GM18526 (cell line): ENCODE data around the gene MAPK6.

Experiments
- POLR2A ChIP-seq: IDR thresholded peaks from 3 replicates; pipeline ENCODE4 v1.6.1; 2011; ENCODE audit not compliant: insufficient read length; ENCODE audit errors: extremely low read depth

Gene MAPK6

DNA sequence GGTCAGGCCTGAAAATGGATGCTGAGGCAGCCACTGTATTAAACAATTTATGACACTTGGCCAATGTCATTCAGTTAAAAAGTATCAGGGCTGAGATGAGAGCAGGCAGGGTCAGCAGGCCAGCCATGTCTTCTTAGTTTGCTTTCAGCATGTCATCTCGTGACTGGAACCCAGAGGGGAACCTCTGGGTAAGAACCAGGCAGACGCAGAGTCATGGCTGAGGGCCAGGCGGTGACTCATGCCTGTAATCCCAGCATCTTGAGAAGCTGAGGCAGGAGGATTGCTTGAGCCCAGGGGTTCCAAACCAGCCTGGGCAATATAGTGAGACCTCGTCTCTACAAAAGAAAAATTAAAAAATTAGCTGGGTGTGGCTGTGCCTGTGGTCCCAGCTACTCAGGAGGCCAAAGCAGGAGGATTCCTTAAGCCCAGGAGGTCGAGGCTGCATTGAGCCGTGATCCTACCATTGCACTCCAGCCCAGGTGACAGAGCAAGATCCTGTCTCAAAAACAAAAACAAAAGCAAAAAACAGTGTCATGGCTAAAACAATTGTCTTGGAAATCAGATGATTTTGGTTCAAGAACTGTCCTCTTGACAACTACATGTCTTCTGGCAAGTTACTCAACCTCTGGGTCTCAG is 81.9 kb downstream of the MAPK6 start:
- no peak for TF ChIP-seq POLR2A

DNA sequence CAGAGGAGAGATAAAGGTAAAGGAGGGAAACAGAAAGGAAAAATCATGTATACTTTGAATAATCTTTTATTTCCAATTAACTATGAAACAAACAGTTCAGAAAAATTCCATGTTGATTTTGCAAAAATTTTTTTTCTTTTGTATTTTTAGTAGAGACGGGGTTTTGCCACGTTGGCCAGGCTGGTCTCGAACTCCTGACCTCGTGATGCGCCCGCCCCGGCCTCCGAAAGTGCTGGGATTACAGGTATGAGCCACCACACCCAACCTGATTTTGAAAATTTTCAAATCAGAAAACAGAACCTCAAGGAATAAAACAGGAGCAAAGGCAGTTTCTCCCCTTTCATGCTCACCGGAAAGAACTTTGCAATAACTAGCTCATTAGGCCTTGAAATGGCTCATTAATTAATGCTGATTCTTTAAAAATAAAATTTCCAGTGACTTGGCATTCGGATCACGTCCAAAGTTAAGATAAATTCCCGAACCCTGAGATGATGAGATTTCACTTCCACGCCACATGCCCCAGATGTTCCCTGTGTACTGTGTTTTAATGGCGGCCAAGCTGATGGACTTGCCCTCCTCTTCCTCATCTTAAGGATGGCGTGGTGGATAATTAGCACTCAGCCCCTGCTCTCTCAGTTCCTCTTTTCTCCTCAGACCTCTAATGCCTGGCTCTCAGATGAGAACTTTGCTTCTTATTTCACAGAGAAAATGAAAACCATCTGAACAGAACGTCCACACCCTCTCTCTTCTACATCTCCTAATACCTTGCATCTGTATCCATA is 82.7 kb downstream of the MAPK6 start:
- no peak for TF ChIP-seq POLR2A

DNA sequence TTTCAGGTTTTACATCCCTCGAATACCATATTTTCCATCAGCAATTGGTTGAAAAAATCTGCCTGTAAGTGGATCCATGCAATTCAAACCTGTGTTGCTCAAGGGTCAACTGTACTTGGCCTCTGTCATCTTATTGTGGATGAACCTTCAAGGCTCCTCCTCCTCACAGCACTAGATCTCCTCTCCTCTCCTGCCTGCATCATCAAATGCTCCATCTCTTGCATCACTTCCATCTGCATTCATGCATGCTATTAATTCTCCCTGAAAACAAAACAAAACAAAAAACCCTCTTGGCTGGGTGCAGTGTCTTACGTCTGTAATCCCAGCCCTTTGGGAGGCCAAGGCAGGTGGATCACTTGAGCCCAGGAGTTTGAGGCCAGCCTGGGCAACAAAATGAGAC is 83.4 kb downstream of the MAPK6 start:
- TF ChIP-seq POLR2A, result no peak

DNA sequence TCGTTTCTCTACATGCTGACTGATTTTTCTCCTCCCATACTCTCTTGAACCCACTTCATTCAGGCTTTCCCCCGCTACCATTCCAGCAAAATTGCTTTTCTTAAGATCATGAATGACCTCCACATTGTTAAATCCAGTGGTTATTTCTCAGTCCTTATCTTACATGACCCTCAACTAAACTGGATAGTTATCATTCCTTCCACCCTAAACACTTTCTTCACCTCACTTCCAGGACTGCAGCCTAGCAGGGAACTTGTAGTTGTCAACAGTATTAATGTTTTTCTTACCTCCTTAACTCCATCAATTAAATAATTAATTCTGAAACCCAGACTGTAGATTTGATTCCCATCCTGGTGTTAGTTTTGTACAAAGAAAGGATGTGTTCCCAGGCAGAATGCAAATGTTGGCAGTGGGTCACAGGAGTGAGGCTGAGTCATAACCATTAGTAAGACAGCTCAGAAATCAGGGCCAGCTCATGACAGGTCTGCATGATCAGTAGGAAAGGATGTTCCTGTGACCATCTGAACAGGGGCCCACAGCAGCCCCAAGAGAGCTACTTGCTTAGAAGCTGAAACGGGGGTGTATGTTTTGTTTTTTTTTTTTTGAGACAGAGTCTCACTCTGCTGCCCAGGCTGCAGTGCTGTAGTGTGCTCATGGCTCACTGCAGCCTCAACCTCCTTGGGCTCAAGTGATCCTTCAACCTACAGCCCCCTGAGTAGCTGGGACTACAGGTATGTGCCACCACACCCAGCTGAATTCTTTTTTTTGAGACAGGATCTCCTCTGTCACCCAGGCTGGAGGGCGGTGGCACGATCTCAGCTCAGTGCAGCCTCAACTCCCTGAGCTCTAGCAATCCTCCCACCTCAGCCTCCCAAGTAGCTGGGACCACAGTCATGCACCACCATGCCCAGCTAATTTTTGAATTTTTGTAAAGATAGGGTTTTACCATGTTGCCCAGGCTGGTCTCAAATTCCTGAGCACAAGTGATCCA is 84.5 kb downstream of the MAPK6 start:
- TF ChIP-seq POLR2A, result no peak

DNA sequence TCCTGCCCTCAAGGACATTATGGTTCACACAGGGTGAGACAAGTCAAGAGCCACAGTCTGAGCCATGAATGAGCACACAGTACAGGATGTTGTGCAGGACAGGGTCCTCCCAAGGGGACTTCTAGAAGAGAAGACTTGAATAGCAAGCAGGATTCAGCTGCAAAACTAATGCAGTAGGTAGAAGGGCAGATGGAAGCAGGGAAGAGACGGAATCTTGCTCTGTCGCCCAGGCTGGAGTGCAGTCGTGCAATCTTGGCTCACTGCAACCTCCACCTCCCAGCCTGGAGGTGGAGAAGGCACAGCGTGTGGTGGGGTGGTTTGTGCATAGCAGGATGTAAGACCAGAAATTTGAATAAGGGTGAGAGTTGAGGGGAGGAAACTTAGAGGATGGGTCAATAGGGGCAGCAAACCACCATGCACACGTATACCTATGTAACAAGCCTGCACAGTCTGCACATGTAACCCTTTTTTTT is 85.5 kb downstream of the MAPK6 start:
- no peak for TF ChIP-seq POLR2A

DNA sequence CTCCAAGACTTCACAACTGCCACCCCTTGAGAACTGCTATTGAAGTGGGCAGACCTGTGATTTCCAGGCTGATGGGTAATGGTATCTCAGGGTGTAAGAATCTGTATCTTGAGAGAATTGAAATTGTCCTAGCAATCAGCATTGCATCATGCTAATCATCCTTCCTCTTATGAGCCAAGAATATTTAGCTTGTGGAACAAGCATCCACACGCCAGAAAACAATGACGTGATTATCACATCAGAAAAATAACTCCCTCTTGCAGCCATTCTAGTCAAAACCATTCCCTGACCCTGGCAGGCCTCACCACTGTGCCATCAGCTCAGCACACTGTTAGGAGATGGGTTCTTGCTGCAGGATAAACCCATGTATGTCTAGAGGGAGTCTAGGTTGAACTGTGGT is 86.8 kb downstream of the MAPK6 start:
- TF ChIP-seq POLR2A, result no peak

DNA sequence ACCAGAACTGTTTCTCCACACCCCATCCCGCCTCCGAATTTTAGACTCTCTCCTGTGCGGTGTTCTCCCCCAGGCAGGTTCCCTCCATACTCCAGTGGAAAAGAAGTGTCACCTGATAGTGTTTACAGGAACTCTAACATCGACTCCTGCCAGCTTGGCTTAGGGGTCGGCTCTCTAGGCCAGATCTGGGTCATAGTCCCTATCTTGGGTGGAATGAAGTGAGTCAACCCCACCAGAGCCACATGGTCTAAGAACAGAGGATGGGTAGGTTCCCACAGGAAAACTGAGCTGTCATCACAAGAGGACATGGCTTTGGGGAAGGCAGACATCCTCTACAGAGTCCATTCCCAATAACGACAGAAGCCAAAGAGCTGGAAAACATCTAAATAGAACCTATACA is 87.6 kb downstream of the MAPK6 start:
- no peak for TF ChIP-seq POLR2A

DNA sequence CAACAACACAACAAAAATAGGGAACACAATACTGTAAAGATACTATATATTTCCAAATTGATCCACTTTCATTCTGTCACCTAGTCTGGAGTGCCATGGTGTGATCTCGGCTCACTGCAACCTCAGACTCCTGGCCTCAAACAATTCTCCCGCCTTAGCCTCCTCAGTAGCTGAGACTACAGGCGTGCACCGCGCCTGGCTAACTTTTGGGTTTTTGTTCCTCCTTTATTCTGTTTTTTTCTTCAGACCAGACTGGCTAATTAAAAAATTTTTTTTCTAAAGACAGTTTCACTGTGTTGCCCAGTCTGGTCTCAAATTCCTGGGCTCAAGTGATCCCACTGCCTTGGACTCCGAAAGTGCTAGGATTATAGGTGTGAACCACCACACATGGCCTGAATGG is 88.2 kb downstream of the MAPK6 start:
- TF ChIP-seq POLR2A, result no peak

DNA sequence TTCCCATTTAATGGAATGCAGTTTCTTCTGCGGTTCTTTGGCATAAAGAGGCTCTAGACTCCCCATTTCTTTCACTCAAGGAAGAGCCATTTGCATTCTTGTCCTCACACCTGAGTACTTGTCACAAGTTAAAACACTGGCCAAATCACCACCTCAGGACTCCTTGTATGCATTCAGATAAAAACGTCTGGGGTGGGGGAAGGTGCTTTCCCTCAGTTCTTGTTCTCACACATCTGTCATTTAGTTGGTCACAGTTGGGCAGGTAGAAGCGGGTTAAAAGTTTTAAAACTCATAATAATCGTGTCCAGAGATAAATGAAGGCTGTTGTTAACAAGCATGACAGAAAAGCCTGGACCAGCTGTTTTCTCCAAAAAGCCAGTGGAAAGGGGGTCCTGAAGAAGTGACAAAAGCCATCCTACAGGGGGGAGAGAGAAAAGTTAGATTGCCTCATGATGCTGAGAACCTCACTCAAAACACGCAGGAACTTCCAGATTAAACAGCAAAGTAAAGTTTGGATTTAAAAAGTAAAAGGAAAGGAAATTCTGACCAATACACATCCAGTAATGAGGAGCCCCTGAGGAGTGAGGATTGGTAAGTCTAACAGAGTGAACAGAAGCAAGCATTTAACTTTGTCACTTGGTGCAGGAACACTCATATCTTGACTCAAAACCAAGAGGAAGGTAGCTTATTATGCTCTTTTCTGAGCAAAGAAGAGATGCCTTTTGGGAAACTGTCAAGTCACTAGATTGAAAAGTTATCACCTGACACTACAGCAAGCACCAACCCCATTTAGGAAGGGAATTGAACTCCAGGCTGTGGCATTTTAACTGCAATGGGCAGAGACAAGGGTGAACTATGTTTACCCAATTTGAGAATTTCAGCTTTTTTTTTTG is 90.8 kb downstream of the MAPK6 start:
- no peak for TF ChIP-seq POLR2A

DNA sequence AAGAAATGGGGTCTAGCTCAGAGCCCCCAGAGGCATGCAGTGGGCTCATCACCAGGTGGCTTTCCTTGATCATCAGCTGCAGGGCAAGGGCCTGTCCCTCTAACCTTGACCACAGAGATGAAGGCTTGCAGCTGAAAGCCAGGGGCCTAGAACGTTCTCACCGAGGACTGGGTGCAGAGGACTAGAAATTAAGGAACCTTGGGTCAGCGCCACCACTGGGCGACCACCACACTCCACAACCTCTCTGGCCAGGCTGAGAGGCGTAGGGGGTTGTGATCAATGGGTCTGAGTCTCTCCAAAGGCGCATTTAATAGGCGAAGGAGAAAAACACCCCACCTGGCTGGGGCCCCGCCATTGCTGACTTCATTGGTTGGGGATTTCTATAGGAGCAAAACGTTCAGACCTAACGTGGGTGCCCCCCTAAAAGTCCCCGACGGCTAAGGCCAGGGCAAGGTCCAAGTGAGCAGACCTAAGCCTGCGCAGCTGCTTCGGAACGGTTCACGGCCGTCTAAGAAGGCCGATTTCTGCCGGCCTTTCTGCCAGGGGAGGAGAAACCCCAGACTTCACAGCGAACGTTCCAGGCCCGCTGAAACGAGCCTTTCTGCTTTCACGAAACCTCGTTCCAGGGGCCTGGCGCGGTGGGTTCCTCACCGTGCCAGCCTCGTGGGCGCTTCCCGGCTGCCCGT is 92.6 kb downstream of the MAPK6 start:
- TF ChIP-seq POLR2A, result no peak

DNA sequence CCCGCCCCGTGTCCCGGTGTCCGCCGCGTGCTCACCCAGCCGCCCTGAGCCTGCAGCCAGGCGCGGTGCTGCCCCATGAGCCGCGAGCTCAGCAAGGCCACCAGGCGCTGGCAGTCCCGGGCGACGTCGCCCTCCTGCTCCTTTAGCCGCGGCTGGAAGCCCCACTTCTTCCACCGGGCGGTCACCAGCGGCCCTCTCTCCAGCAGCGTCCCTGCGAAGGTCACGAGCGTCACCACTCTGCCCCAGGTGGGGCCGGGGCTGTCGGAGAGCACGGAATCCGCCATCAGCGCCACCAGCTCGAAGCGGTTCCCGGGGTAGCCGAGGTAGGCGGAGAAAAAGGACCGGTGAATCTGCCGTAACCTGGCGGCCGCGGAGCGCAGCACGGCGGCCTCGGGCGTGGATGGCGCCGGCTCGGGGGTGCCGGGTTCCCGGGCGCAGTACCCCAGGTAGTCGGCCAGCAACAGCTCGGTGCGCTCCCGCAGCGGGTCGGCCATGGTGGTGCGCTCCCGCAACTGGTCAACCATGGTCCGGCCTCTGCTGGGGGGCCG is 93.3 kb downstream of the MAPK6 start:
- TF ChIP-seq POLR2A, result peak; percentile 31

DNA sequence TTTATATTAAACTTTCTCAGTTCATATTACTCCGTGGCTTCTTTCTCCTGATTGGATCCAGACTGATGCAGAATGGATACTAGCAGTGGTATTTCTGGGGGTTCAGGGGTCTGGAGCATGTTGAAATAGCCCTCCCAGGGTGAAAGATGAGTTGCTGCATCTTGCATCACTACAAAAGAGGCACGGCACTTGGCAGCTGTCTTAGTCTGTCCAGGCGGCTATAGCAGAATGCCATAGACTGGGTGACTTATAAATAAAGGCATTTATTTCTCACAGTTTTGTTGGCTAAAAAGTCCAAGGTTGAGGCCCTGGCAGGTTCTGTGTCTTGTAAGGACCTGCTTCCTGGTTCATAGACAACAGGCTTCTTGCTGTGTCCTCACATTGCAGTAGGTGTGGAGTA is 94.2 kb downstream of the MAPK6 start:
- TF ChIP-seq POLR2A, result no peak

DNA sequence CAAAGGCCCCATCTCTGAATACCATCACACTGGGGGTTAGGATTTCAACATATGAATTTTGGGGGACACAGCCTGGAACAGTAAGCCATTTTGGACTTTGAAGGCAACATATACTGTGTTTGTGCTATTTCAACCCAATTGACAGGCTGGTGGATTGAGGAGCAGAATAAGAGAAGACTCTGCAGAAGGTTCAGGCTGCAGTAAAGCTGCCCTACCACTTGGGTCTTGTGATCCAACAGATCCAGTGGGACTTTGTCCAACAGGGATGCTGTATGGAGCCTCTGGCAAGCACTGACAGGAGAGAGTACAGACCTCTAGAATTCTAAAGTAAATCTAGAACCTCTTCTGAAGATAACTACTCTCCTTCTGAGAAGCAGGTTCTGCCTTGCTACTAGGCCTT is 94.7 kb downstream of the MAPK6 start:
- TF ChIP-seq POLR2A, result no peak
